ENCODE measurements around the gene GABRA4. TPM values are rescaled to one million over a fixed set of nuclear protein-coding genes. Genes with fewer than 3 reads are reported as not detected.

The GABRA4 gene
- polyA plus RNA-seq (2013, experiment 1 of 2; ENCODE audit: insufficient read length) = not detected
- not detected for polyA plus RNA-seq (2013, experiment 2 of 2; ENCODE audit: insufficient read length)

GRCh38 chr4:46993075-46994006 is at the start of gene GABRA4:
GABRA4 (minus strand) TSS chr4:46993581; CDS start chr4:46993424, 157 bp downstream.
- DNase-seq = no peak

- no peak for DNase-seq
Measured at GRCh38 chr4:47040828-47041227, 47.4 kb upstream of the GABRA4 start.

GRCh38 chr4:47038263-47038662 is 44.9 kb upstream of the GABRA4 start:
- DNase-seq = no peak

GRCh38 chr4:47032405-47033106 is 39.2 kb upstream of the GABRA4 start:
- DNase-seq = peak; percentile 42

- no peak for DNase-seq
Measured at GRCh38 chr4:47031751-47032404, 38.5 kb upstream of the GABRA4 start.

- DNase-seq = peak; percentile 39
Measured at GRCh38 chr4:47031011-47031678, 37.8 kb upstream of the GABRA4 start, which contains the start of gene GABRB1. GABRB1 (plus strand) TSS chr4:47031567.

GRCh38 chr4:47017494-47017893 is 24.1 kb upstream of the GABRA4 start:
- DNase-seq = peak; percentile 31

GRCh38 chr4:47017081-47017480 is 23.7 kb upstream of the GABRA4 start:
- DNase-seq = peak; percentile 25

GRCh38 chr4:47013373-47013772 is 20.0 kb upstream of the GABRA4 start:
- no peak for DNase-seq

GRCh38 chr4:47012676-47013075 is 19.3 kb upstream of the GABRA4 start:
- DNase-seq = no peak

- DNase-seq = no peak
Measured at GRCh38 chr4:47010912-47011446, 17.6 kb upstream of the GABRA4 start.

GRCh38 chr4:47010347-47010911 is 17.0 kb upstream of the GABRA4 start:
- no peak for DNase-seq

- peak; percentile 8 for DNase-seq
Measured at GRCh38 chr4:47002580-47002979, 9.2 kb upstream of the GABRA4 start.

- DNase-seq = no peak
Measured at GRCh38 chr4:47000406-47000805, 7.0 kb upstream of the GABRA4 start.

- DNase-seq = peak; percentile 7
Measured at GRCh38 chr4:46999566-46999965, 6.2 kb upstream of the GABRA4 start.

GRCh38 chr4:46994007-46994405 is 625 bp upstream of the GABRA4 start:
- DNase-seq = no peak

- no peak for DNase-seq
Measured at GRCh38 chr4:46992338-46992737, 1.0 kb downstream of the GABRA4 start.

GRCh38 chr4:46986922-46987638 is 6.3 kb downstream of the GABRA4 start:
- DNase-seq = no peak

- no peak for DNase-seq
Measured at GRCh38 chr4:46984781-46985180, 8.6 kb downstream of the GABRA4 start.

GRCh38 chr4:46980851-46981250 is 12.5 kb downstream of the GABRA4 start:
- no peak for DNase-seq

GRCh38 chr4:46979726-46980125 is 13.7 kb downstream of the GABRA4 start:
- no peak for DNase-seq

All from fibroblast of skin of back (primary cell).